ENCODE measurements around the gene ADAMTSL5.
"Not testable (repeated sequence)": the region's sequence is repeated elsewhere in the genome, so short reads cannot be mapped to it uniquely, and the experiment has no call there.

DNA sequence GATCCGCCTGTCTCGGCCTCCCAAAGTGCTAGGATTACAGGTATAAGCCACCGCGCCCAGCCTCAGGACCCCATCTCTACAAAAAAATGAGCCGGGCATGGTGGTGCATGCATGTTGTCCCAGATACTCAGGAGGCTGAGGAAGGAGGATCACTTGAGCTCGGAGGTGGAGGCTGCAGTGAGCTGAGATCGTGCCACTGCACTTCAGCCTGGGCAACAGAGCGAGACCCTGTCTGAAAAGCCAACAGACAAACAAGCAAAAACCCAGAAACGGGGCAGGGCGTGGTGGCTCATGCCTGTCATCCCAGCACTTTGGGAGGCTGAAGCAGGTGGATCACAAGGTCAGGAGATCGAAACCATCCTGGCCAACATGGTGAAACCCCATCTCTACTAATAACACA, 18.0 kb upstream of the ADAMTSL5 start:
- not testable (repeated sequence) for TF ChIP-seq POLR2A (IDR thresholded peaks at IDR 0.05; ENCODE audit: low read length); GATA1 (IDR thresholded peaks at IDR 0.05; ENCODE audit: low read depth, low read length)
